ENCODE results near the gene DNAH10.

GRCh38 chr12:123945287-123946151, 183.4 kb downstream of the DNAH10 start:
- TF ChIP-seq ZNF274 (IDR thresholded peaks at IDR 0.05; ENCODE audit: low read depth, low read length) (no peak), YY1 (IDR thresholded peaks at IDR 0.05; ENCODE audit: insufficient read depth, insufficient read length) (no peak), SUZ12 (IDR thresholded peaks at IDR 0.05; ENCODE audit: extremely low read depth, insufficient read depth, insufficient read length) (no peak)
